SK-N-MC (cell line): ENCODE data around the gene TMEM88.
A peak's percentile ranks its signal among the peaks of the same experiment; 100 is the strongest.

ENCODE experiments used
- DNase-seq: peaks from one replicate; pipeline ENCODE4 v3.0.0-alpha.2; 2011; ENCODE audit warnings: low read depth, low spot score
- H3K27ac ChIP-seq: fragments of 200-600 bp; sonication (generic); 2 replicates; pipeline ENCODE4 v1.5.1; 2016; ENCODE audit warnings: mixed run types
- H3K36me3 ChIP-seq: fragments of 200-600 bp; sonication (generic); 2 replicates; pipeline ENCODE4 v1.6.1; 2017; ENCODE audit warnings: antibody characterized with exemption, low read length, mixed read lengths; ENCODE audit not compliant: insufficient read depth
- H3K4me3 ChIP-seq: fragments of 200-600 bp; sonication (generic); 2 replicates; pipeline ENCODE4 v1.5.1; 2016
- H3K9ac ChIP-seq: fragments of 200-600 bp; sonication (generic); 2 replicates; pipeline ENCODE4 v1.8.0; 2017; ENCODE audit warnings: mixed run types, mixed read lengths; ENCODE audit not compliant: insufficient read length
- H3K9me3 ChIP-seq: fragments of 200-600 bp; sonication (generic); 2 replicates; pipeline ENCODE4 v1.6.1; 2017; ENCODE audit warnings: low read depth, mild to moderate bottlenecking, antibody characterized with exemption, low read length, moderate library complexity, mixed read lengths
- EZH2 ChIP-seq: fragments of 200-600 bp; sonication (generic); IDR thresholded peaks from one replicate; pipeline ENCODE4 v1.6.1; 2017; ENCODE audit warnings: antibody characterized with exemption
- FOXP2 ChIP-seq: optimal IDR thresholded peaks from 2 replicates; pipeline ENCODE3; 2011; ENCODE audit warnings: mild to moderate bottlenecking, moderate library complexity; ENCODE audit not compliant: insufficient read depth; ENCODE audit errors: extremely low read length, control extremely low read depth
- POLR2AphosphoS5 ChIP-seq: IDR thresholded peaks from 2 replicates; pipeline ENCODE4 v1.6.1; 2012; ENCODE audit warnings: mild to moderate bottlenecking, low read depth, low read length, borderline replicate concordance

TMEM88 gene

GRCh38 chr17:7817643-7817964, 37.3 kb upstream of the TMEM88 start:
- Histone ChIP-seq H3K4me3 (no peak overlapping the region), H3K36me3 (no peaks in the 10 kb centered on the region), H3K27ac (no peak overlapping the region), H3K9me3 (no peaks in the 10 kb centered on the region), H3K9ac (no peak overlapping the region)
- TF ChIP-seq FOXP2 (no peak), POLR2AphosphoS5 (no peak), EZH2 (no peak)
- DNase-seq = no peak

- H3K9me3 ChIP-seq = no peaks in the 10 kb centered on the region
- H3K9ac ChIP-seq = no peak overlapping the region
- H3K4me3 ChIP-seq = no peak overlapping the region
- DNase-seq = no peak
- no peak for TF ChIP-seq POLR2AphosphoS5
- TF ChIP-seq FOXP2 = no peak
- no peak for TF ChIP-seq EZH2
- no peak overlapping the region for H3K27ac ChIP-seq
- no peaks in the 10 kb centered on the region for H3K36me3 ChIP-seq
Measured at GRCh38 chr17:7818026-7818425, 36.8 kb upstream of the TMEM88 start.

DNA sequence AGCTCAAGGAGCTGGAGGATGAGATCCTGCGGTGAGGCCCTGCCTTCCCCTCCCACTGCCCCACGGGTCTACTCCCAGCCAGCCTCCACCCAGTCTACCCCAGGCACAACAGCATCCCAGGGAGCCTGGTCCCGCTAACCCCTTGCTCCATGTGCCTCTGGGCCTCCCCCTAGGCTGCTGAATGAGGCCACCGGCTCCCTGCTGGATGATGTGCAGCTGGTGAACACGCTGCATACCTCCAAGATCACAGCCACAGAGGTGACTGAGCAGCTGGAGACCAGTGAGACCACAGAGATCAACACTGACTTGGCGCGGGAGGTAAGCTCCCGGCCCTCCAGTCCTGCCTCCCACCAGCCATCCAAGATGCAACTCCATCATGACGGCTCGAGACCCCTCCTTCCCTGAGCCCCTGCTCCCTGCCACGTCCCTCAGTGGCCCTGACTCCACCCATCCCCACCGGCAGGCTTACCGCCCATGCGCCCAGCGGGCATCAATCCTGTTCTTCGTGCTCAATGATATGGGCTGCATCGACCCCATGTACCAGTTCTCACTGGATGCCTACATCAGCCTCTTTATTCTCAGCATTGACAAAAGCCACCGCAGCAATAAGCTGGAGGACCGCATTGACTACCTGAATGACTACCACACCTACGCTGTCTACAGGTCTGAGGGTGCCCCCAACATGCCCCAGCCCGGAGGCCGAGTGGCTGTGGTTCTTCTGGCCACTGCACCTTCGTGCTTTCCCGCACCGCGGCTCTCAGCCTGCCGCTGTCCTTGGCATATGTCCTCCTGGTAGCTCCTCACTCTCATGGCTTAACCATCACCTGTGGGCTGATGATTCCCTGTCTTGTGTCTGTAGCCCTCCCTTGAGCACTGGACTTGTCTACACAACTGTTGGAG, 35.9 kb upstream of the TMEM88 start:
- no peak for DNase-seq
- Histone ChIP-seq H3K36me3 (no peaks in the 10 kb centered on the region), H3K9ac (no peak overlapping the region), H3K4me3 (no peak overlapping the region), H3K9me3 (no peaks in the 10 kb centered on the region), H3K27ac (no peak overlapping the region)
- no peak for TF ChIP-seq FOXP2
- TF ChIP-seq EZH2 = no peak
- no peak for TF ChIP-seq POLR2AphosphoS5

DNA sequence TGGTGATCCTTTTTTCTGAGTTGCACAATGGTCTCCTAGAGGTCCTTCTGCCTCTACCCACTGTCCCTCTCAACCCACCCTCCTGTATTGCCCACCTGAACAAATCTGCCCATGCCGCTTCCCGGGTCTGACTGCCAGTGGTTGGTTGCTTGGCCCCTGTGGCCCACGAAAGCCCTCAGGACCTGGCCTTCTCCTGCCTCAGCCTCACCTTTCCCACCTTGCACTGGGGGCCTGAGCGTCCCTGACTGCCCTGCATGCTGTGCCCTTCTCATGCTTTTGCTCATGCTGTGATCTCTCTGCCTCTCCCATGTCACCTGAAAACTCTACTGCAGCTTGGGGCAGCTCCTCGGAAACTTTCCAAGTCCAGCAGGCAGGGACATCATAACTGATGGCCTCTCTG, 34.6 kb upstream of the TMEM88 start:
- Histone ChIP-seq H3K9ac (no peak overlapping the region), H3K4me3 (no peak overlapping the region), H3K9me3 (no peaks in the 10 kb centered on the region), H3K36me3 (no peaks in the 10 kb centered on the region), H3K27ac (no peak overlapping the region)
- DNase-seq = no peak
- TF ChIP-seq FOXP2 = no peak
- TF ChIP-seq EZH2 = no peak
- TF ChIP-seq POLR2AphosphoS5 = no peak

DNA sequence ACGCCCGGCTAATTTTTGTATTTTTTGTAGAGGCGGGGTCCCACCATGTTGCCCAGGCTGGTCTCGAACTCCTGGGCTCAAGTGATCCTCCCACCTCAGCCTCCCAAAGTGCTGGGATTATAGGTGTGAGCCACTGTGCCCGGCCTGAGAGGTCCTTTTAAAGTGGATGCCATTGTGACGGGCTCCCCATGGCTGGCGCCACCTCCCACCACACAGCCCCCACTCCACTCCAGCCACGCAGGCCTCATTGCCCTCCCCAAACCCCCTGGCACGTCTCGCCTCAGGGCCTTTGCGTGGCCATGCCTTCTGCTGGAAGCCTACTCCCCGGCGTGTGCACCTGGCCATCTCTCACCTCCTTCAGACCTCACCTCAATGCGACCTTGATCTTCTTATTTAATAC, 32.7 kb upstream of the TMEM88 start:
- Histone ChIP-seq H3K36me3 (no peaks in the 10 kb centered on the region), H3K9me3 (no peaks in the 10 kb centered on the region), H3K4me3 (no peak overlapping the region), H3K27ac (no peak overlapping the region), H3K9ac (no peak overlapping the region)
- DNase-seq = no peak
- TF ChIP-seq EZH2 (no peak), POLR2AphosphoS5 (no peak), FOXP2 (no peak)

DNA sequence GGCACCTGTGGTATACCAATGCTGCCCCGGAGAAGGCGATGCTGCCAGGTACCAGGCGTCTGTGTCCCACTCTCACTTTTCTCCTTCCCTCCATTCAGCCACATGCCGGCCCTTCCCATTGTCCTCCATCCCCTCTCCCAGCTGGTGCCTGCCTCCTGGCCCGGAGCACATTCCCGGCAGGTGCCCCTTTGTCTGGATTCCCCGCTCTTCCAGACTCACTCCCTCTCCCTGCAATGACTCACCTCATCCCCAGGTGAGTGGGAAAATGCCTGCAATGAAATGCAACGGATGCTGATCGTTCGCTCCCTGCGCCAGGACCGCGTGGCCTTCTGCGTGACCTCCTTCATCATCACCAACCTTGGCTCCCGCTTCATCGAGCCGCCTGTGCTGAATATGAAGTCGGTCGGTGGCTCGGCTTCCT, 31.3 kb upstream of the TMEM88 start:
- Histone ChIP-seq H3K36me3 (no peaks in the 10 kb centered on the region), H3K9ac (no peak overlapping the region), H3K27ac (no peak overlapping the region), H3K9me3 (no peaks in the 10 kb centered on the region), H3K4me3 (no peak overlapping the region)
- TF ChIP-seq EZH2 = no peak
- no peak for TF ChIP-seq POLR2AphosphoS5
- no peak for DNase-seq

DNA sequence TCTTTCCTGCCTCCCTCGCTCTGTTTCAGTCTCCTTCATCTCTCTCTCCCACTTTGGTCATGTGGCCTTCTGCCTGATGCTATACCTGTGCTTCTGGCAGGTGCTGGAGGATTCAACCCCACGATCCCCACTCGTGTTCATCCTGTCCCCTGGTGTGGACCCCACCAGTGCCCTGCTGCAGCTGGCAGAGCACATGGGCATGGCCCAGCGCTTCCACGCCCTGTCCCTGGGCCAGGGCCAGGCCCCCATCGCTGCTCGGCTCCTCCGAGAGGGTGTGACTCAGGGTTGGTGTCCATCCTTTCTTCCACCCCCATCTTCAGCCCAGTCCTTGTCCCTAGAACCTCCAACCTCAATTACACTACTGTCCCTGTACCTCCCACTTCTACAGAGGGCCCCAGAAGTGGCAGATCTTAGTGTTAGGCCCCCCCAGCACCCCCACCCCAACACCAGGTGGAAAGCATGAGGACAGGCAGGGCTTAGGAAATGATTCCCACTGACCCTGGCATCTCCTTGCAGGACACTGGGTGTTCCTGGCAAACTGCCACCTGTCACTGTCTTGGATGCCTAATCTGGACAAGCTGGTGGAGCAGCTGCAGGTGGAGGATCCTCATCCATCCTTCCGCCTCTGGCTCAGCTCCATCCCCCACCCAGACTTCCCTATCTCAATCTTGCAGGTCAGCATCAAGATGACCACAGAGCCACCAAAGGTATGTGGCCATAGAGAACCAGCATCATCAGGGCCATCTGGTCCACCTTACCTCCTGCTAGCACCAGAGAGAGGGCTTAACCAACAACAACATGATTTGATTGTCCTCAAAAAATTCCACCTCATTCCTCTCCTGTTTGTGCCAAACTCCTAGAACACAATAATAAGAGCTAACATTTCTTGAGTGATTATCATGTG, 30.6 kb upstream of the TMEM88 start:
- no peaks in the 10 kb centered on the region for H3K36me3 ChIP-seq
- no peak for DNase-seq
- no peak overlapping the region for H3K9ac ChIP-seq
- TF ChIP-seq EZH2 (no peak), FOXP2 (no peak), POLR2AphosphoS5 (no peak)
- H3K9me3 ChIP-seq = no peaks in the 10 kb centered on the region
- no peak overlapping the region for H3K4me3 ChIP-seq
- H3K27ac ChIP-seq = no peak overlapping the region

DNA sequence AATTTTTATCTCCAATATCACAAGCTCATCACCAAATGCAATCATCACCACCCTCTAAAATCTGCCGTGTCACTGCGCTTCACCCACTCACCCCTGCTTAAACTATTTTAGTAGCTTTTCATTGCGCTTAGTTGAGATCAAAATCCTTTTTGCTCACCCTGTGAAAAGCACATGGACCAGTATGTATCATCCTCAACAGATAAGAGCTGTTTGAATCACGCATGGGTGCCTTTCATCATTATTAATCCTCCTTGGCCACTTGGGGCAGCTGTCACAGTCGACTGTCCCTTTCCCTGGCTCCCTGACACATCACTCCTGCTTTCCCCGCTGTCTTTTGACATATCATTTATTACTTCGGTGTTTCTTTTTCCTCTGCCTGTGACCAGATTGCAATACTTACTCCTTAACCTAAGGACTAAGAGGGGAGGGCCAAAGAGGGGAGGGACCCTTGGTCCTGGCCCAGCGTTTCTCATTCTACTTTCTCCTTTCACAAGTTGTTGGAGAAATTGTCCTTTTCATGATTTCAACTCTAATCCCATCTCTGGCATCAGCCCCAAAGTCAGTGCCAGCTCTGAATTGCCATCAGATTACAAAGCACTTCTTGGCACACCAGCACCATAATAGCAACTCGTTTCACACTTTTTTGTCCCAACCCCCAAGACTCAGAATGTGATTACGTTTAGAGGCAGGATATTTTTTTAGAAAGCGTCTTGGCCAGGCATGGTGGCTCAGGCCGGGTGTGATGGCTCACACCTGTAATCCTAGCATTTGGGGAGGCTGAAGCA, 29.5 kb upstream of the TMEM88 start:
- Histone ChIP-seq H3K4me3 (no peak overlapping the region), H3K9ac (peak overlapping the region; percentile 22), H3K27ac (no peak overlapping the region), H3K36me3 (no peaks in the 10 kb centered on the region), H3K9me3 (no peaks in the 10 kb centered on the region)
- TF ChIP-seq FOXP2 (no peak), POLR2AphosphoS5 (no peak), EZH2 (no peak)
- DNase-seq = no peak

DNA sequence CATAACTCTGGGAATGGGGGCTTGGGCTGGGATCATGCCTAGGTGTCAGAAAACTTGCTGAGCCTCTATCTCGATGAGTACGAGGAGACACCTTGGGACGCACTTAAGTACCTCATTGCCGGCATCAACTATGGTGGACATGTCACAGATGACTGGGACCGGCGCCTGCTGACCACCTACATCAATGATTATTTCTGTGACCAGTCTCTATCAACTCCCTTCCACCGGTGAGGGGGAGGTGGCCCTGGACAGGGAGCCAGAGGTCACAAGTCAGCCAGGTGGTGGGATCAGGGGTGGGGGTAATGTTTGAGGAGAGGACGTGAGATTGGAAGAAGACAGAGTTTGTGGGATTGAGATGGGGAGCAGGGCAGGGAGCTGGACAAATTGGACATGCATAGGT, 24.2 kb upstream of the TMEM88 start:
- no peaks in the 10 kb centered on the region for H3K9me3 ChIP-seq

More for the DNA sequence above, 24.2 kb upstream of the TMEM88 start:
- DNase-seq = no peak
- Histone ChIP-seq H3K36me3 (no peaks in the 10 kb centered on the region), H3K27ac (no peak overlapping the region), H3K9ac (no peak overlapping the region), H3K4me3 (no peak overlapping the region)
- TF ChIP-seq EZH2 (no peak), FOXP2 (no peak), POLR2AphosphoS5 (no peak)
